Stimulated activated CD8-positive, alpha-beta memory T cell treated with anti-CD3 and anti-CD28 coated beads, Interleukin-15, amount 100 ng/mL, for 4 hours (primary cell): ENCODE data around the gene ZNF689.
"Not testable (repeated sequence)": the region's sequence is repeated elsewhere in the genome, so short reads cannot be mapped to it uniquely, and the experiment has no call there.

Source experiments
- DNase-seq, 2 donors: peaks; one replicate each; pipeline ENCODE4 v3.0.0-alpha.2; 2020; ENCODE audit warnings: low read depth in 2 of 2

The ZNF689 gene

GRCh38 chr16:30609926-30610839 lies at the start of gene ZNF689:
Gene ZNF689 (minus strand): TSS chr16:30610389. CDS start chr16:30610041, 348 bp downstream.
- peak; percentile 84 to 89 for DNase-seq

GRCh38 chr16:30658731-30659506 lies 48.7 kb upstream of the ZNF689 start:
- peak in 1 of 2 donors; percentile 92 for DNase-seq

DNA sequence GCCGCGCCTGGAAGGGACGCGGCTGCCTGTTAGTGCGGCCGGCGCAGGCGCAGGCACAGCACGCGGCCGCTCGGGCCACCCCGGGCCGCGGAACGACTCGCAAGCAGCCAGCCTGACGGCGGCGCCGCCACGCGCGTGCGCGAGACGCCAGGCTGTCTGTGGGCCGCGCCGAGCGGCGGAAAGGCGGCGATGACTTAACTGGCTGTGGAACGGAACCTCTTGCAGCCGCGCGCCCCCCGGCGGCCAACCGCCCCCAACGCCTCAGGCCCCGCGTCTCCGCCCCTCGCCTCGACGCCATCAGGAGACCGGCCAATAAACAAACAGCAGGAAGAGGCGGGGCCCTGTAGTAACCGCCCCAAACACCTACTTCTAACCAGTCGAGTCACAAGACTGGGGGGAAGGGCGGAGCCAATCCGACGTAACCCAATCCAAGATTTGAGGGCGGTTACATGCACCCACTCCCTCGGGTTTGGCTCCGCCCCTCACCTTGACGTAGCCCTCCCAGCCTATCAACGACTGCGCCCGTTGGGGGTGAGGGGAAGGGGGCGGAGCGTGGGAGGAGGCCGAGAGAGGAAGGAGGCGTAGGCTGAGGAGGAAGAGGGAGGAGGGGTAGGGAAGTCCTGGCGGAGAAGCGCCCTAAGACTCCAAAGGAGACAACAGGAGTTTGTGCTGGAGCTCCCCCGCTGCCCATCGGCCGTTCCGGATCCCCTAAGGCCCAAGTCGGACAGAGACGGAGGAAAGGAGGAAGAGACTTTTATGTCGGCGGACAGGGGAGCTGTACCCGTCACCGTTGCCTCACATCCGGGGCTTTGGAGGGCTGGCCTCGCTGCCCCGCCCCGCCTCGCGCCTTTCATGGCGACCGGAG lies 47.9 kb upstream of the ZNF689 start, which contains the start of gene FBRS:
FBRS (plus strand) TSS at position 566 of the 865 bp plus-strand sequence. CDS start 1,088 bp downstream, outside the sequence.
- peak; percentile 100 for DNase-seq

DNA sequence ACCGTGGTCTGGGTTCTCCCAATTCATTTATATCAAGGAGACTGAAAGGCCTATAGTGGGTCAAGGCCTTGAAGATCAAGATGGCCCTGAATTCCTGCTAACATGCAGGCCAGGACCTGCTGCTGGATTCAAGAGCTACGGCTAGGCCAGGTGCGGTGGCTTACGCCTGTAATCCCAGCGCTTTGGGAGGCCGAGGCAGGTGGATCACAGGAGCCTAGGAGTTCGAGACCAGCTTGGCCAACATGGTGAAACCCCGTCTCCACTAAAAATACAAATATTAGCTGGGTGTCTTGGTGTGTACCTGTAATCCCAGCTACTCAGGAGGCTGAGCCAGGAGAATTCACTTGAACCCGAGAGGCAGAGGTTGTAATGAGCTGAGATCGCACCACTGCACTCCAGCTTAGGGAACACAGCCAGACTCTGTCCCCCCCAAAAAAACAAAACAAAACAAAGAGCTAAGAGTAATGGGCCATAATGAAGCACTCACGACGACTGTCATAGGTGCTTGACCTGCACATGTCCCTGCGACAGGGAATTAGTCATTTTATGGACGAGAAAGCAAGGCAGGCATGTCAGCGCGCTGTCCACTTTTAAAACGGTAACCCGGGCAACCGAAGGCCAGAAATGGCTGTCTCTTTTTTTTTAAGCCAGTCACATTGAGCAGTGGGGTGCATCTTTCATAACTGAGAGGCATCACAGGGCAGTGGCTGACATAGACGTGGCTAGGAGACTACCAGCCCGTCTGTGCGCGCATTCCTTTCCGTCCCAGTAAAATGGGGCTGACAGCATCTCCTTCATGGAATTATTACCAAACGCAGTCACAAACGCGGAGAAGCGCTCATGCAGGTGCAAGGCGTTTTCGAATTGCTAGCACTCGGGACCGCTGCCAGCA lies 47.0 kb upstream of the ZNF689 start:
- no peak for DNase-seq

DNA sequence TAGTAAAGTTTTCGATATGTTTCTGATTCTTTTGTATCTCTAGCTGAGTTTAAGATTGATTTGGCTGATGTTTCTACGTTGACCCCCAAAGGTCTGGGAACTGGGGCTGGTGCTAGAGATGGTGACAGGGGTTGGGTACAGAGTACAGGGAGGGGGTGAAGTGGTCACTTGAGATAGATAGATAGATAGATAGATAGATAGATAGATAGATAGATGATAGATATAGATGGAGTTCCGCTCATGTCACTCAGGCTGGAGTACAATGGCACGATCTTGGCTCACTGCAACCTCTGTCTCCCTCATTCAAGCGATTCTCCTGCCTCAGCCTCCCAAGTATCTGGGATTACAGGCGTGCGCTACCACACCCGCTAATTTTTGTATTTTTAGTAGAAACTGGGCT lies 46.2 kb upstream of the ZNF689 start:
- DNase-seq: no peak

- no peak for DNase-seq
Observed at GRCh38 chr16:30655815-30656347, 45.7 kb upstream of the ZNF689 start.

DNA sequence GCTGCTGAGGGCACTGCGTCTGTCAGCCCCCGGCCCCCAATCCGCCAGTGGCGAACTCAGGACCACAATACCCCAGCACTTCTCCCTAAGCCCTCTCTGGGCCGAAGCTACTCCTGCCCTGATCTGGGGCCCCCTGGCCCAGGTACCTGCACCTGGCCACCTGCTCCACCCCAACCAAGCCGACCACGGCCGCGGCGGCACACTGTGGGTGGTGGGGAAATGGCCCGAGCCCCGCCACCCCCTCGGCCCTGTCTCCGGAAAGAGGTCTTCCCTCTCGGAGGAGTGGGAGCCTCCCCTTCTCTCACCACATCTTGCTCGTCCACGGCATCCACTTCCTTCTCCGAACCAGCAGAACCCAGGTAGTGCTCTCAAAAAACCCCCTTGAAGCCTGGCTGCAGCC lies 44.7 kb upstream of the ZNF689 start:
- DNase-seq: no peak

- no peak for DNase-seq
Observed at GRCh38 chr16:30652718-30653117, 42.5 kb upstream of the ZNF689 start.

DNA sequence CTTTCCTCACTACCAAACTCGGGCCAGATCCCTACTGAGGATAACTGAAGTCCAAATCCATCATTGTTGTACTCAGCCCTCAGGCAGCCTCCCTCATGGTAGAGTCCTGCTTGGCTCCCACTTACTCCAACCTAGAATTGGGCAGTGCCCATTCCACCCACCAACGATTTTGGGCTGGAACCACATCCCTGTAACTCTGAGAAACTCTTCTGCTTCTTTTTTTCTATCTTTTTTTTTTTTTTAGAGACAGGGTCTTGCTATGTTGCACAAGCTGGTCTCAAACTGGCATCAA lies 41.8 kb upstream of the ZNF689 start:
- DNase-seq: no peak

- DNase-seq: peak; percentile 52 to 66
Observed at GRCh38 chr16:30651124-30652004, 41.2 kb upstream of the ZNF689 start.

GRCh38 chr16:30650369-30651123 lies 40.4 kb upstream of the ZNF689 start, which contains the start of gene PRR14:
Gene PRR14 (plus strand): TSS chr16:30650960. CDS start chr16:30651646, 686 bp downstream.
- peak; percentile 98 for DNase-seq

DNA sequence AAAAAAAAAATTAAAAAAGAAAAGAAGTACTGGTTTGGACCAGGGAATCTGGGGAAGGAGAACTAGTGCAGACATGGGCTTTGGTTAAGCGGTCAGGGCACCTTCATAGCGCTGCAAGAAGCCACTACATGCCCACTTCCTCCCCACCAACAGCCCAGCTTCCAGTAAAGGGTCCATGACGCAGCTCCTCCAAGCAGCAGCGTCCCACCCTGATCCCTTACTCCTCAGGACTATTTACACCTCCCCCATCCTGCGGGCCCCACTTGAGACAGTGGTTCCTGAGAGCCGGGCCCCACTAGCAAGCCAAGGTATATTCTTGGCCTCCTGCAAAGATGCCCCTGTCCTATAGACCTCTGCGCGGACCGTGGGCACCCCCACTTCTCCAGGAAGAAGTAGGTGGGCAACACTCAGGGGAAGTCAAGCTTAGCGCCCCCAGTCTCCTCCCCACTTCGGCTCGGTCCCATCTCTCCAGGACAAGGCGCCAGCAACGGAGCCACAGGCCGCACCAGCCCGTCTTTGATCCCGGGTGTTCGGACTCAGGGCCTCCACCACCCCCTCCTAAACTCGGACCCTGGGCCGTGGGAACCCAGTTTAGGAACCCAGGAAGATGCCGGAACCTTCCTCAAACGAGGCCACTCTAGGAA lies 39.7 kb upstream of the ZNF689 start:
- DNase-seq: no peak

DNA sequence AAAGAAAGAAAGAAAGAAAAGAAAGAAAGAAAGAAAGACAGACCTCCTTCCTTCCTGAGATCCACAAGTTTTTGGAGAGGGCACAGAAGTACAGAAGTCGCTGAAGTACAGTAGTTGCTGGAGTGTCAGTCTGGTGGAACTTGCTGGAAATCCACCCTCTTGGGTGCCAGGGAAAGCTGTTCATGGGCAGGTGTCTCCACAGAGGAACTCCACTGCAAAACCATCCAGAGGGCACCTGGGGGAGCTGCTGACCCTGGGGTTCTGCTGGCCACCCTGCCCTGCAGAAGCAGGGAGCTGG lies 37.0 kb upstream of the ZNF689 start:
- DNase-seq: no peak

DNA sequence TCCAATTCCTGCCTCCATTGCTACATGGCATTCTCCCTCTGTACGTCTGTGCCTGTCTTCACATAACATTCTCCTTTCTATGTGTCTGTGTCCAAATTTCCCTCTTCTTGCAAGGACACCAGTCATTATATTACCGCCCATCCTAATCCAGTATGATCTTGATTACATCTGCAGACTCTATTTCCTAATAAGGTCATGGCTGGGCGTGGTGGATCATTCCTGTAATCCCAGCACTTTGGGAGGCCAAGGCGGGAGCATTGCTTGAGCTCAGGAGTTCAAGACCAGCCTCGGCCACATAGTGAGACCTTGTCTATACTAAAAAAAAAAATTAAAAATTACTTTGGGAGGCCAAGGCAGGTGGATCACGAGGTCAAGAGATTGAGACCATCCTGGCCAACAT lies 35.5 kb upstream of the ZNF689 start:
- DNase-seq: no peak

GRCh38 chr16:30644334-30644830 lies 34.2 kb upstream of the ZNF689 start:
- DNase-seq: no peak

GRCh38 chr16:30641378-30641982 lies 31.3 kb upstream of the ZNF689 start:
- no peak for DNase-seq

GRCh38 chr16:30637944-30638343 lies 27.8 kb upstream of the ZNF689 start:
- DNase-seq: no peak

- DNase-seq: not testable (repeated sequence)
Observed at GRCh38 chr16:30637139-30637538, 26.9 kb upstream of the ZNF689 start.
